ENCODE measurements around the gene KLHL29.

KLHL29 gene

DNA sequence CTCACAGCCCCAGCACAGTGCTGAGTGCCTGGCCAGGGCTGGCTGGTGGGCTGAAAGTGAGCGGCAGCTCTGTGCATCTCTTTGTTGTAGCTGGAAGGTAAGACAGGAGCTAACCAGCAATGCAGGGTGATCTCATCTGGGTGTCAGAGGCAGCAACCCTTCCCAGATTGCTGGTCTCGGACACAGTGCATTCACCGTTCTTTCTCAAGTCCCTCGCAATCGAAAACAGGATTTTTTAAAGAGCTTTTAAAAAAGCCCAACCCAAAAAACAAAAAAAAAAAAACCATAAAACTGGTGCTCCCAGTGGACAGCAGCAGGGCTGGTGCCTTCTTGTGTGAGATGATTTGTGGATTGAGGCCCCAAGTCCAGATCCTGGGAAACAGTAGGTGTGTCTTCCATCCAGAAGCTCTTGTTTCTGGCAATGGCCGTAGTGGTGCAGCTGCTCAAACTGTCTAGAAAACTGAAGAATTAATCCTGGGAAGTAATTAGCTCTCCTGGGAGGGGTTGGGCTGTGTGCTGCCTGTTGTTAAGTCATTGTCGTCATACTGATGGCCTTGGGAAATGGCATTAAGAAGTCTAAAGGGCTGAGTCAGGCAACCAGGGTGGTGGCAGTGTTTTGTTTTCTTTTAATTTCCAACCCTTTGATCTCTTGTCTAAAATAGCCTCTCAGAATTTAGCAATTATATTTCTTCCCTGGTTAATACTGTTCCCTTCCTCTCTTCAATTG lies 156.7 kb downstream of the KLHL29 start:
- TF ChIP-seq, protein P1, sequence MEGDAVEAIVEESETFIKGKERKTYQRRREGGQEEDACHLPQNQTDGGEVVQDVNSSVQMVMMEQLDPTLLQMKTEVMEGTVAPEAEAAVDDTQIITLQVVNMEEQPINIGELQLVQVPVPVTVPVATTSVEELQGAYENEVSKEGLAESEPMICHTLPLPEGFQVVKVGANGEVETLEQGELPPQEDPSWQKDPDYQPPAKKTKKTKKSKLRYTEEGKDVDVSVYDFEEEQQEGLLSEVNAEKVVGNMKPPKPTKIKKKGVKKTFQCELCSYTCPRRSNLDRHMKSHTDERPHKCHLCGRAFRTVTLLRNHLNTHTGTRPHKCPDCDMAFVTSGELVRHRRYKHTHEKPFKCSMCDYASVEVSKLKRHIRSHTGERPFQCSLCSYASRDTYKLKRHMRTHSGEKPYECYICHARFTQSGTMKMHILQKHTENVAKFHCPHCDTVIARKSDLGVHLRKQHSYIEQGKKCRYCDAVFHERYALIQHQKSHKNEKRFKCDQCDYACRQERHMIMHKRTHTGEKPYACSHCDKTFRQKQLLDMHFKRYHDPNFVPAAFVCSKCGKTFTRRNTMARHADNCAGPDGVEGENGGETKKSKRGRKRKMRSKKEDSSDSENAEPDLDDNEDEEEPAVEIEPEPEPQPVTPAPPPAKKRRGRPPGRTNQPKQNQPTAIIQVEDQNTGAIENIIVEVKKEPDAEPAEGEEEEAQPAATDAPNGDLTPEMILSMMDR (conservative IDR thresholded peaks at IDR 0.05; ENCODE audit: low read depth): no peak
- CTCF ChIA-PET: no interaction called here

DNA sequence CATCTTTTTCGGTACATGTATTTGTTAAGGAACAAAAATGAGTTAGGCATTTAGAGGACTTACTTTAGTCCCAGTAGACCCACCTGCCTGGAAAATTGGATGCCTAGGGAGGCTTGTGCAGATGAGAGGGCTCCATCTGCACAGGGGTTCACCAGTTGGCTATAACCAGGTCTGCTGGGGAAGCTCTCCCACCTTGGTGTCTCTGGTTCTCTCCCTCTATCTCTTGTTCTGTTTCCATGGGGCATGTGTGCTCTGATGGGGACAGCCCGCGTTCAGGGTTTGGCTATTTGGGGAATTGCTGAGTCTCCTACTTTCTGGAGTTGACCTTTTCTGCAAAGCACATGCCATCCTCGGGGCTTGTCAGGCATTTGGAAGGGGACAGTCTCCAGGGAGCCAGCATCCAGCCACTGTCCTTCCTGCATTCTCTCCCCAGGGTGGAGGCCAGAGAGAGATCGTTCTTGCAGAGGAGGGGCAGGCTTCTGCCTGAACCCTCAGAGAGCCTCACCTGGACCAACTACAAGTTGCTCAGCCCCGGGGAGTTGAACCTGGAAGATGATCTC lies 157.3 kb downstream of the KLHL29 start:
- DNase-seq (ENCODE audit: low spot score): no peak
- no peak overlapping the region for H3K27ac ChIP-seq
- POLR2A ChIA-PET (ENCODE audit: low non-redundant PET): interaction anchor here (0.8 kb wide), 1 partner anchor 165 kb away, joined by 3 read pairs; no protein-coding TSS in a partner anchor
- CTCF ChIA-PET: no interaction called here
- TF ChIP-seq, protein P1 (conservative IDR thresholded peaks at IDR 0.05; ENCODE audit: low read depth): no peak

More for the DNA sequence above, 156.7 kb downstream of the KLHL29 start:
- POLR2A ChIA-PET (ENCODE audit: low non-redundant PET): interaction anchor here (0.8 kb wide), 1 partner anchor 166 kb away, joined by 3 read pairs; no protein-coding TSS in a partner anchor
- H3K27ac ChIP-seq: no peak overlapping the region
- DNase-seq (ENCODE audit: low spot score): no peak

DNA sequence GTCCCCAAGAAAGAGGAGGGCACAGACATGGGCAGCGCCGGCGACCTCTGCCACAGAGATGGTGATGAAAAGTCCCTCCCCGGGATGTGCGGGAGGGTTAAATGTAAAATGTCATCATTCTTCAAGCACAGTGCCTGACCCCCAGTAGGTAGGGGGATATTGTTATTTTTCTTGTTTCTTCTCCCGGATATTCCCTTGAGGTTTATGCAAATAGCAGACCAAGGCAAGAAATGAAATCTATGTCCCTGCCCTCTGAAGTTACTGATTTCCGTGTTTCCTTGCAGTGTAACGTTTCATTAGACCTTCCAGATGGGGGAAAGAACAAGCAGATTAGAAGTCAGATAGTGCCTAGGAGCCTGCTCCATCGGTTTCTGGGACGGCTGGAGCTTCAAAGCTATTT lies 158.3 kb downstream of the KLHL29 start:
- no peak overlapping the region for H3K27ac ChIP-seq
- ChIA-PET POLR2A (ENCODE audit: low non-redundant PET) (no interaction called here), CTCF (no interaction called here)
- no peak for DNase-seq (ENCODE audit: low spot score)
- TF ChIP-seq, protein P1 (conservative IDR thresholded peaks at IDR 0.05; ENCODE audit: low read depth): no peak

DNA sequence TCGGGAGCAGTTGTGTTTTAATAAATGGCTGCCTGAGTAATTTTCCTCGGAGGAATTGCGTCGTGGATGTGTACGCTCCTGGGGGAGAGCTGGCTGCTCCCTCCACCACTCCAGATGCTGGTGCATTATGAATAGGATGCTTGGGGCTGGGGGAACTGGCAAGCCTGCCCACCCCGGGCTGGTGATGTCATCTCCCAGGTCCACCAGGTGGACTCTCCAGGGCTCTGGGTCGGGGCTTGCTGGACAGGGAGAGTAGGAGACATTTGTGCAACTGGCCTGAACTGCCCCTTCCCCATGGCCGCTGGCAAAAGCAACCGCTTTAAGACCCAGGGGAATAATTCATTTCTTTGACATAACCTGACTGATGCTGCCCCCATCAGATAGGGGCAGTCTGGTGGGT lies 158.7 kb downstream of the KLHL29 start:
- H3K27ac ChIP-seq: no peak overlapping the region
- TF ChIP-seq, protein P1 (conservative IDR thresholded peaks at IDR 0.05; ENCODE audit: low read depth): no peak
- ChIA-PET POLR2A (ENCODE audit: low non-redundant PET) (no interaction called here), CTCF (no interaction called here)
- DNase-seq (ENCODE audit: low spot score): no peak

DNA sequence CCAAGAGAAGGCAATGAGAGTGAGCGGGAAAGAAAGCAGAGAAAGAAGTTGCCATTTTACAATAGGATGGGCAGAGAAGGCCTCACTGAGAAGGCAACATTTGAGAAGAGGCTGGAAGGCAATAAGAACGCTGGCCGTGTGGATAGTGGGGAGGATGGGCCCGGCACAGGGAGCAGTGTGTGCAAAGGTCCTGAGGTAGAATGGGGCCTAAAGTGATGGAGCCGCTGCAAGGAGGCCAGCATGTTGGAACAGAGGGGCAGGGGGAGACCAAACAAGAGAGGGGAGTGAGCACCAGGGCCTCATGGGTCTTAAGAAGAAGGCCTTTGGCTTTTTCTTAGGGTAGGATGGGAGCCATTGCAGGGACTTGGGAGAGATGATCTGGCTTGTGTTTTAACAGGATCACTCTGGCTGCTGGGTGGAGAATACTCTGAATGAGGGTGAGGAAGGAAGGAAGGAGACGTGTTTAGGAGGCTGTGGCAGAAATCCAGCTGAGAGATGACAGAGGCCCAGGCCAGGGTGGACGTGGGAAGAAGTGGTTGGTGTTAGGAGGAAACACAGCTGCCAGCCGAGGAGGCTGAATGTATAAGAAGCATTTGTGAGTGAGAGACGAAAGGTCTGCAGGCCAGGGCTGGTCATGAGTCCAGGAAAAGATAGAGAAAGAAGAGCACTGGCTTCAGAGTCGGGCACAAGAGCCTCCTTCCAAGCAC lies 159.8 kb downstream of the KLHL29 start:
- CTCF ChIA-PET: no interaction called here
- DNase-seq (ENCODE audit: low spot score): no peak
- TF ChIP-seq, protein P1 (conservative IDR thresholded peaks at IDR 0.05; ENCODE audit: low read depth): no peak
- no peak overlapping the region for H3K27ac ChIP-seq
- POLR2A ChIA-PET (ENCODE audit: low non-redundant PET): no interaction called here

DNA sequence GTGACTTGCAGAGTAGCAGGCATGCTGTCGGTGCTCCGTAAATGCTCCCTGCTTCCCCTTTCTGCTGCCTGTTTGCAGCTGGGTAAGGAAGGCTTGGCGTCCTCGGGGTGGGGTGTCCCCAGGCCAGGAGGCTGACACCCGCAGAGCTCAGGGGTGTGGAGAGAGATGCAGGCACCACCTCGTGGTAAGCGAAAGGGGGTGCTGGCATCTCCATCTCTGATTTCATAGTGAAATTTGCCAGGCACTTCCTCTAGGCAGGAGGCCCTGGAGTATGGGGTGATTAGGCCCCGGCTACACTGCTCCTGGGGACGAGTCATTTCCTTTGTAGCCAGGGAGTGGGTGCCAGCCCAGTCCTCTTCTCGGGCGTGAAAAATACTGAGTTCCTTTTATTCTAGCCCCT lies 160.4 kb downstream of the KLHL29 start:
- TF ChIP-seq, protein P1 (conservative IDR thresholded peaks at IDR 0.05; ENCODE audit: low read depth): no peak
- peak overlapping the region; percentile 17; the same call in 1 of the 2 replicates for H3K27ac ChIP-seq
- DNase-seq (ENCODE audit: low spot score): peak; percentile 13
- ChIA-PET POLR2A (ENCODE audit: low non-redundant PET) (no interaction called here), CTCF (no interaction called here)

Data from RWPE1 (cell line).